Endothelial cell of umbilical vein (primary cell): ENCODE data around the gene RBPJ.

Source experiments
- CTCF ChIP-seq, 2 donors: IDR thresholded peaks; 1 replicate in 1 of 2; 2 replicates in 1 of 2; pipeline ENCODE4 v1.5.1; 2011; ENCODE audit warnings: low read length in 2 of 2, mild to moderate bottlenecking in 2 of 2, moderate library complexity in 2 of 2, control low read depth in 1 of 2, inconsistent platforms in 1 of 2, low read depth in 1 of 2; ENCODE audit not compliant: insufficient read depth in 1 of 2; ENCODE audit errors: extremely low read depth in 1 of 2
- FOS ChIP-seq: IDR thresholded peaks from 2 replicates; pipeline ENCODE4 v1.6.1; 2011; ENCODE audit warnings: mild to moderate bottlenecking, low read length, moderate library complexity, borderline replicate concordance; ENCODE audit not compliant: insufficient read depth

GRCh38 chr4:26369581-26369980 lies 48.8 kb downstream of the RBPJ start:
- TF ChIP-seq CTCF (IDR thresholded peaks at IDR 0.05; ENCODE audit: extremely low read depth in 1 of 2, insufficient read depth in 1 of 2, low read depth in 1 of 2, low read length in 2 of 2) = no peak
- TF ChIP-seq FOS = no peak
